ENCODE data around the gene ZBTB16.

ZBTB16 gene

DNA sequence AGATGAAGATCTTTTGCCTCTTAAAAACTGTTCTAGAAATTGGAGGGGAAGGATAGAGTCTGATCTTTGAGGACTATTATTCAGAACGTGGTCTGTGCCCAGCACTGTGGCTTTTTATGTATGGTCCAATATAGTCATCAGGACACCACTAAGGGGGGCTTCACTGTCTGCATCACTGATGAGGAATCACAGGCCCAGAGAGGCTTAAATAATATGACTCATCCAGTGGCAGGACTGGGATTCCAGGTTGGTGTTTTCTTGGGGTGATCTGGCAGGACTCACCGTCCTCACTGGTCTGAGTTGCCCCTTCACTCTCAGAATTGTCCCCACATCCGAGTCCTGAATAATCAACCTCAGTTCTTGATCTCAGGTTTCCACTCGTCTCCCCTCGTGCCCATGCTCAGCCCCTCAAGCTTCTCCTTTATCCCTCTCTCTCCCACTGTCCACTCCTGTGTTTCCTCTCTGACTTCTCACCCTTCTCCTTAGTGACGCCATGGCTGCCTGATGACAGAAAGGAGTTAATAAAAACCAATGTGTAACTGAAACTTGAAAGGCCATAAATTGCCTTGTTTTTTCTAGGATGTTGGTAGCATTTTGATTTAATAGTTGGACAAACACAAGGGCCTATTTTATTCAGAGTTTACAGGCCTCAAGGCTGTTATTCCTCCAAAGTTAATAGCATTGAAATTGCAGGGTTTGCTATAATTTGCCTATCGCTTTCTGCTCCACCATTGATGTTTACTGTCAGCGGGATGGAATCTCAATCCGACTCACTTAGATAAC lies 141.0 kb downstream of the ZBTB16 start:
- TF ChIP-seq FOXP2 (optimal IDR thresholded peaks at IDR 0.05; ENCODE audit: control extremely low read depth, extremely low read length, insufficient read depth) (no peak), POLR2AphosphoS5 (IDR thresholded peaks at IDR 0.05; ENCODE audit: borderline replicate concordance, low read depth, low read length) (no peak), EZH2 (IDR thresholded peaks at IDR 0.05) (no peak)
- no peak overlapping the region for H3K4me3 ChIP-seq
- no peak overlapping the region for H3K27ac ChIP-seq
- no peaks in the 10 kb centered on the region for H3K36me3 ChIP-seq (ENCODE audit: insufficient read depth, low read length)
- no peak for DNase-seq (ENCODE audit: low read depth, low spot score)
- no peaks in the 10 kb centered on the region for H3K9me3 ChIP-seq (ENCODE audit: low read depth, low read length)
- H3K9ac ChIP-seq (ENCODE audit: insufficient read length) = no peak overlapping the region

DNA sequence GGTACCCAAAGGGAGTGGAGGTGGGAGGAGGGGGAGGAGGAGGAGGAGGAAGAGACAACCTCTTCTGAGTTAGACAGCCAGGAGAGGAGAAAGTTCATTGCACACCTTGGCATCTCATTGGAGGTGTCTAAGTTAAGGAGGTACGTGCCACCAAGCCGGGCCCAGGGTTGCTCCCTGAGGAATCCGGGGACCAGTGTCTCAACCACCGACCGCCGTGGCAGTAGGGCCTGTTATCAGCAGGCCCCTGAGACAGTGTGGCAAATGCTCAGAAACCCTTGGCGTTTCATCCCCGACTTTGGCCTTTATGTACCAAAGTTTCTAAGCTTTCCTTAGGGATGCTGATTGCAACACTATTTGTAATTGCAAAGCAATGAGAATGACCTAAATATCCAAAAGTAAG lies 141.7 kb downstream of the ZBTB16 start:
- H3K27ac ChIP-seq = no peak overlapping the region
- H3K9me3 ChIP-seq (ENCODE audit: low read depth, low read length) = no peaks in the 10 kb centered on the region
- H3K9ac ChIP-seq (ENCODE audit: insufficient read length) = no peak overlapping the region
- H3K36me3 ChIP-seq (ENCODE audit: insufficient read depth, low read length) = no peaks in the 10 kb centered on the region
- no peak for DNase-seq (ENCODE audit: low read depth, low spot score)
- TF ChIP-seq EZH2 (IDR thresholded peaks at IDR 0.05) (no peak), POLR2AphosphoS5 (IDR thresholded peaks at IDR 0.05; ENCODE audit: borderline replicate concordance, low read depth, low read length) (no peak), FOXP2 (optimal IDR thresholded peaks at IDR 0.05; ENCODE audit: control extremely low read depth, extremely low read length, insufficient read depth) (no peak)
- H3K4me3 ChIP-seq = no peak overlapping the region

DNA sequence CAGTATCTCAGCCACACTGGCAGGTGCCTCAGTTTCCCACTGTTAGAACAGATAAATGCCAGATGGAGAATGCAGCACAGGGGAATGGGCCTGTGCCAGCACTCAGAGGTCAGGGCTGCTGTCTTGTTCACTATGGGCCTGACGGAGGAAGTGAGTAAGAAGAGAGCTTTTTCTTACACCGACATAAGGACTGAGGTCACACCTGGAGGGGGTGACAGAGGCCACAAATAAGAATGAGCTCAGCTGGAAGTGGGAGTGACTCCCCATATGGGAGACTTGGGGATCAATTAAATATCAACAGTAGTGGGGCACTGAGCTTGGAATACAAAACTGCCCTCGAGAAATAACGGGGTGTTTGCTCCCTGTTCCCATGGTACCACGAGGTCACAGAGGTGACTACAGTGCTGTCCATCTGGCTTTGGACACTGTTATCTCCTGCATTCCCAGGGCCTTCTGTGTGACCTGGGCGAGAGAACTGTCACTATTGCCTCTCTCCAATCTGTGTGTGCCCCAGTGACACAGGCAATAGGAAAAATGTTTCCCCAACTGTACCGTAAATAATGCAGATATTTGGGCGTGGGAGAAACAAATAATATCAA lies 142.6 kb downstream of the ZBTB16 start:
- Histone ChIP-seq H3K36me3 (ENCODE audit: insufficient read depth, low read length) (no peaks in the 10 kb centered on the region), H3K9ac (ENCODE audit: insufficient read length) (no peak overlapping the region)

DNA sequence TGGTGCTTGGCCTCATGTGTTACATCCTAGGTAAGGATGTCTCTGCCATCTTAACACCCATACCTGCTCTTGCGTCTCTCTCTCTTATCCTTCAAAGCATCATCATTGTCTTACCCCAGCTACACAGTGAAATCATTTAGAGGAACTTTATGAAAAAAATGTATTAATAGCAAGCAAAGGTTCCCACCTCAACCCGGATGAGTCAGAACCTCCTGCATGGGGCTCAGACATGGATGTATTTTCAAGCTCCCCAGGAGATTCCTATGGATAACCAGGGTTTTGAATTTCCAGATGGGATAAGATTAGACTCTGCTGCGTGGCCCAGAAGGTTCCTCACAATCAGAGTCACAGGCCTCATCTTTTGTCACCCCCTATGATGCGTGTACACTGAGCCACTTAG lies 147.6 kb downstream of the ZBTB16 start:
- no peak overlapping the region for H3K4me3 ChIP-seq
- no peaks in the 10 kb centered on the region for H3K36me3 ChIP-seq (ENCODE audit: insufficient read depth, low read length)
- no peaks in the 10 kb centered on the region for H3K9me3 ChIP-seq (ENCODE audit: low read depth, low read length)
- no peak overlapping the region for H3K27ac ChIP-seq
- H3K9ac ChIP-seq (ENCODE audit: insufficient read length) = no peak overlapping the region
- DNase-seq (ENCODE audit: low read depth, low spot score) = no peak
- TF ChIP-seq EZH2 (IDR thresholded peaks at IDR 0.05) (no peak), POLR2AphosphoS5 (IDR thresholded peaks at IDR 0.05; ENCODE audit: borderline replicate concordance, low read depth, low read length) (no peak), FOXP2 (optimal IDR thresholded peaks at IDR 0.05; ENCODE audit: control extremely low read depth, extremely low read length, insufficient read depth) (no peak)

More for the DNA sequence above, 142.6 kb downstream of the ZBTB16 start:
- Histone ChIP-seq H3K4me3 (no peak overlapping the region), H3K9me3 (ENCODE audit: low read depth, low read length) (no peaks in the 10 kb centered on the region), H3K27ac (no peak overlapping the region)
- DNase-seq (ENCODE audit: low read depth, low spot score) = no peak
- TF ChIP-seq EZH2 (IDR thresholded peaks at IDR 0.05) = no peak
- TF ChIP-seq FOXP2 (optimal IDR thresholded peaks at IDR 0.05; ENCODE audit: control extremely low read depth, extremely low read length, insufficient read depth) = no peak
- TF ChIP-seq POLR2AphosphoS5 (IDR thresholded peaks at IDR 0.05; ENCODE audit: borderline replicate concordance, low read depth, low read length) = no peak

- no peaks in the 10 kb centered on the region for H3K9me3 ChIP-seq (ENCODE audit: low read depth, low read length)
- H3K36me3 ChIP-seq (ENCODE audit: insufficient read depth, low read length) = no peaks in the 10 kb centered on the region
- no peak for TF ChIP-seq EZH2 (IDR thresholded peaks at IDR 0.05)
- TF ChIP-seq FOXP2 (optimal IDR thresholded peaks at IDR 0.05; ENCODE audit: control extremely low read depth, extremely low read length, insufficient read depth) = no peak
- TF ChIP-seq POLR2AphosphoS5 (IDR thresholded peaks at IDR 0.05; ENCODE audit: borderline replicate concordance, low read depth, low read length) = no peak
- H3K4me3 ChIP-seq = no peak overlapping the region
- DNase-seq (ENCODE audit: low read depth, low spot score) = no peak
- no peak overlapping the region for H3K27ac ChIP-seq
- H3K9ac ChIP-seq (ENCODE audit: insufficient read length) = no peak overlapping the region
Observed at GRCh38 chr11:114208377-114208776, 148.9 kb downstream of the ZBTB16 start.

- no peaks in the 10 kb centered on the region for H3K9me3 ChIP-seq (ENCODE audit: low read depth, low read length)
- no peak overlapping the region for H3K9ac ChIP-seq (ENCODE audit: insufficient read length)
- no peak for DNase-seq (ENCODE audit: low read depth, low spot score)
- H3K36me3 ChIP-seq (ENCODE audit: insufficient read depth, low read length) = no peaks in the 10 kb centered on the region
- no peak overlapping the region for H3K27ac ChIP-seq
- TF ChIP-seq FOXP2 (optimal IDR thresholded peaks at IDR 0.05; ENCODE audit: control extremely low read depth, extremely low read length, insufficient read depth) (no peak), EZH2 (IDR thresholded peaks at IDR 0.05) (no peak), POLR2AphosphoS5 (IDR thresholded peaks at IDR 0.05; ENCODE audit: borderline replicate concordance, low read depth, low read length) (no peak)
- H3K4me3 ChIP-seq = no peak overlapping the region
Observed at GRCh38 chr11:114209343-114209742, 149.8 kb downstream of the ZBTB16 start.

DNA sequence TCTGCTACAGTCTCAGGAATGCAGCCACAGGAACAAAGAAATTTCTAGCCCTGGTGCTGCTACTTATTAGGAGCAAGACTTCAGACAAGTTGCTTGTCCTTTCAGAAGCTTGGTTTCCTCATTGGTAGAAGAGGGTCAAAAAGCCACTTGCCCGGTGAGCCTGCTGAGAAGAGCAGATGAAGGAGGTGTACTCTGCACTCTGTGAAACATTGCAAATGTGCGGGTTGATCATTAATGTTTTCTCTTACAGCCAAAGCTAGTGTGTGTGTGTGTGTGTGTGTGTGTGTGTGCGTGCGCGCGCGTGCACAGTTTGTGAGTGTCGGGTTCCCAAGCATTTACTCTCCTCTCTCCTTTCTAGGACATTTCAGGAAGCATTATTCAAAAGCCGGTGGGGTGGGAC lies 150.4 kb downstream of the ZBTB16 start:
- Histone ChIP-seq H3K9ac (ENCODE audit: insufficient read length) (no peak overlapping the region), H3K9me3 (ENCODE audit: low read depth, low read length) (no peaks in the 10 kb centered on the region), H3K4me3 (no peak overlapping the region), H3K36me3 (ENCODE audit: insufficient read depth, low read length) (no peaks in the 10 kb centered on the region), H3K27ac (no peak overlapping the region)
- TF ChIP-seq POLR2AphosphoS5 (IDR thresholded peaks at IDR 0.05; ENCODE audit: borderline replicate concordance, low read depth, low read length) (no peak), EZH2 (IDR thresholded peaks at IDR 0.05) (no peak), FOXP2 (optimal IDR thresholded peaks at IDR 0.05; ENCODE audit: control extremely low read depth, extremely low read length, insufficient read depth) (no peak)
- no peak for DNase-seq (ENCODE audit: low read depth, low spot score)

GRCh38 chr11:114211444-114212121 lies 152.1 kb downstream of the ZBTB16 start:
- no peak for DNase-seq (ENCODE audit: low read depth, low spot score)
- TF ChIP-seq EZH2 (IDR thresholded peaks at IDR 0.05) (no peak), FOXP2 (optimal IDR thresholded peaks at IDR 0.05; ENCODE audit: control extremely low read depth, extremely low read length, insufficient read depth) (no peak), POLR2AphosphoS5 (IDR thresholded peaks at IDR 0.05; ENCODE audit: borderline replicate concordance, low read depth, low read length) (no peak)
- no peak overlapping the region for H3K27ac ChIP-seq
- H3K4me3 ChIP-seq = no peak overlapping the region
- H3K9ac ChIP-seq (ENCODE audit: insufficient read length) = no peak overlapping the region
- no peaks in the 10 kb centered on the region for H3K9me3 ChIP-seq (ENCODE audit: low read depth, low read length)
- H3K36me3 ChIP-seq (ENCODE audit: insufficient read depth, low read length) = no peaks in the 10 kb centered on the region
